Stimulated activated CD4-positive, alpha-beta T cell treated with anti-CD3 and anti-CD28 coated beads, Interleukin-1b, Interleukin-23, amount 100 ng/mL, for 24 hours (primary cell): ENCODE data around the gene CORO2B.

Experiments
- DNase-seq, 4 experiments: peaks; one replicate each; pipeline ENCODE4 v3.0.0-alpha.2; 2020; ENCODE audit warnings: low read depth in 4 of 4, low spot score in 1 of 4

Gene CORO2B

GRCh38 chr15:68578980-68579935 is at the start of gene CORO2B:
Gene CORO2B (plus strand): TSS chr15:68578993. CDS start chr15:68579263, 270 bp downstream.
- DNase-seq: no peak

DNA sequence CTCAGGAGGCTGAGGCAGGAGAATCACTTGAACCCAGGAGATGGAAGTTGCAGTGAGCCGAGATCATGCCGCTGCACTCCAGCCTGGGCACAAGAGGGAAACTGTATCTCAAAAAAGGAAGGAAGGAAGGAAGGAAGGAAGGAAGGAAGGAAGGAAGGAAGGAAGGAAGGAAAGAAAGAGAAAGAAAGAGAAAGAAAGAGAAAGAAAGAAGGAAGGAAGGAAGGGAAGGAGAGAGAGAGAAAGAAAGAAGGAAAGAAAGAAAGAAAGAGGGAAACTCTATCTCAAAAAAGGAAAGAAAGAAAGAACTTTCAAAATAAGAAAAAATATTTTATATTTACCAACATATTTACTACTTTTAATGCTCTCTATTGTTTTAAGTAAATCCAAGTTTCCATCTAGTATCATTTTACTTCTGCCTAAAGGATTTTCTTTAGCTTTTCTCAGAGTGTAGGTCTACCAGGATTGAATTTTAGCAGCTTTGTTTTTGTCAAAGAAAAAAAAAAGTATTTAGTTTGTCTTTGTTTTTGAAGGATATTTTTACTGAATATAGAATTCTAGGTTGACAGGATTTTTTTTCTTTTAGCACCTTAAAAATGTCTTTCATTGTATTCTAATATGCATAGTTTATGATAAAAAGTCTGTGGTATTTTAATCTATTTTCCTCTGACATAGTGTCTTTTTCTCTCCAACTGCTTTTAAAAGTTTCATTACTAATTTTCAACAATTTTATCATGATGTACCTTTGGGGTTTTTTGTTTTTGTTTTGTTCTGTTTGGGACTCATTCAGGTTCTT is 47.2 kb upstream of the CORO2B start:
- DNase-seq: no peak

GRCh38 chr15:68536331-68537095 is 42.3 kb upstream of the CORO2B start:
- DNase-seq: no peak

DNA sequence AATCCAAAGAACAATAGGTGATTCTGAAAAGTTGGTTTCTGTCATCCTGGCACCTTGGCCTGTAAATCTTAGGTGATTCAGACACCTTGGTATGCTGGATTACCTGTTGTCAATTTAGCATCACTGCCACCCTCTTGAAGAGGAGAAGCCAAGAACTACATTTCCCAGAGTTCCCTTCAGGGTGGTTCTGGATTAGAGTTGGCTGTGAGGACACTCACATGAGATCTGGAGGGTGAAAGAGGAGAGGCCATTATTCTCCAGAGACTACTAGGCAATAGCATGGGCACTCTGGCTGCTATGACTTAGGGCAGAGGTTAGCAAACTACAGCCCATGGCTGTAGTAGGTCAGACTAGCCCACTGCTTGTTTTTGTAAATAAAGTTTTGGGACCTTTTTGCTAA is 41.7 kb upstream of the CORO2B start:
- DNase-seq: no peak

- no peak for DNase-seq
Measured at GRCh38 chr15:68537506-68537905, 41.3 kb upstream of the CORO2B start.

DNA sequence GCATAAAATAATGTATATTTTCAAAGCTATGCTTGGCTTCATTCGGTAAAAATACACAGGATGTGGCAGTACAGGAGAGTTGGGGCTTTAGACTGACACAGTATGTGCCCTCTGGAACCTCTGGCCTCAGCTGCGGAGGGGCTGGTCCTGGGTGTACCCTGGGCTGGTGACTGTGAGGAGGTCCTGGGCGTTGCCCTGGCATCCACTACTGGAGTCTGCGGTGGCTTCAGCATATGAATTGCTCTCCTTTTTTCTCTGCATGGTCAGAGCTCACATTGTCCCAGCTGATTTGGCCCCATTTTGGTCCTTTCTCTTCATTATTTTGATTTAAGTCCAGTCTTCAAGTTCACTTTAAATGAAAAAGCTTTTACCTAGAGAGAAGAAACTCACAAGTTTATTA is 40.5 kb upstream of the CORO2B start:
- DNase-seq: no peak

- DNase-seq: no peak
Measured at GRCh38 chr15:68541743-68542142, 37.0 kb upstream of the CORO2B start.

DNA sequence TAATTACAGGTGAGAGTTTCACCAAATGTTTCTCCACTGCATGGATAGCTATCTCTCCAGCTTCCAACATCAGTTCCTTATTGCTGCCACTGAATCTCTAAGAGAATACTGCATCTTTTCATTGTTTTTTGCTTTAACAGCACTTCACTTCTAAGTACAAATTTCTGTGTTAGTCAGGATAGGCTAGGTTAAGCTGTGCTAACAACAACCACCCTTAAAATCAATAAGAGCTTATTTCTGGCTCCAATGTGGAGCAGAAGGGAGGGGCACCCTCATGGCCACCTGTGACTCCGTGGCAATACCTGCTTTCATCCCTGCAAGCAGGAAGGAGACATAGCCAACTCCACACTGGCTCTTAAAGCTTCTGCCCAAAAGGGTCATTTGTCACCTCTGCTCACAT is 36.4 kb upstream of the CORO2B start:
- no peak for DNase-seq

- DNase-seq: no peak
Measured at GRCh38 chr15:68542771-68543164, 36.0 kb upstream of the CORO2B start.

DNA sequence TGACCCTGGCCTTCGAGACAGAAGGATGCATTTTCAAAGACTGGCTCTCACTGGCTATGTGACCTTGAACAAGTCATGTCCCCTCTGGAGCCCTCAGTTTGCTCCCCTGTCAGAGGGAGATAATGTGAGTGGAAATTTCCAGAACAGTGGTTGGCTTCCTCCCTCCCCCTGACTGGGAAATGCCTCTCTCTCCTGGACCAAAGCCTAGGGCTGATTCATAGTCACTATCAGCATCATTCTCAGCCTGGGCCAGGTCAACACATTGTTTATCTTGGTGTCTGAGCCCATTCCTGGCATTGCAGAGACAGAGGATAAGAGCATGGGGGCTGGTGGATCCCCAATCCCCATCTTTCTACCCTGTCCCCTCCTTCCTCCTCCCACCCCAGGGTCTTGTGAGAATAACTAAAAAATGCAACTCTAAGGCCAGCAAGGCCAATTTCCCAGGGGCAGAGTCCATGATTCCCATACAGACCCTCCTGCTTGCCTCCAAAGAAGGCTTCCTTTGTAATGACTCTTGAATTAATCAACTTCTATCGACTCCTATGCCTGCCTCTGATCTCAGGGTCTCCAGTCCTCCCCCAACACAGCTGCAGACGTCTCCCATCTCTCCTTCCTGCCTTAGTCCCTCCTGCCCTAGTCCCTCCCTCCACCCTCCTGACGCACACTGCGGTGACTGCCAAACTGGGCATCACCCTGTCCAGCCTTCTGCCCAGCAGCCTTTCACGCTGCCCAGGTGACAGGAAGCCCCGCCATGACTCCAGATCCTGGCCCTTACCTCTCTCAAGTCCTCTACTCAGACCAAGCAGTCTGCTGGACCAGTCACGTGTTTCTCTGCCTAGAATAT is 35.4 kb upstream of the CORO2B start:
- DNase-seq: no peak

- DNase-seq: no peak
Measured at GRCh38 chr15:68546318-68546717, 32.5 kb upstream of the CORO2B start.

GRCh38 chr15:68548364-68548763 is 30.4 kb upstream of the CORO2B start:
- no peak for DNase-seq

DNA sequence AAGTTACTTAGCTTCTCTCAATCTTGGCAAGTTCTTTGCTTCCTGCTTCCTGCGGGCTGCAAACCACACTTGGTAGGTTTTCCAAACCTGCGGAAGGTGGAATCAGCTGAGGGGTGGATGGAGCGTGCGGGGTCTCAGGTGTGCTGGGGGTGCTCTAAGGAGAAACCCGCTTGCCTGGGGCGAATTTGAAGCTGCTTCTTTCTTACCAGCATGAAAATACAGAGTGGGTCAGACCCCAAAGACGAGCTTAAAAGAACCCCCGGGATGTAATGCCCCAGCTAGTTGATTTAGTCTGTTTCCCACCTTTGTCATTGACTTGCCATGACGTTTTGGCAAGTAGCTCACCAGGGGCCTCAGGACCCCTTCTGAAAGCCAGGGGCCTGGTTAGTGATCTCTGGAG is 28.8 kb upstream of the CORO2B start:
- no peak for DNase-seq

GRCh38 chr15:68550498-68551295 is 28.1 kb upstream of the CORO2B start:
- DNase-seq: peak; percentile 54 to 80 (median 61)

GRCh38 chr15:68551296-68551635 is 27.5 kb upstream of the CORO2B start:
- no peak for DNase-seq

GRCh38 chr15:68552344-68552743 is 26.4 kb upstream of the CORO2B start:
- DNase-seq: no peak

- DNase-seq: no peak
Measured at GRCh38 chr15:68552773-68553172, 26.0 kb upstream of the CORO2B start.

DNA sequence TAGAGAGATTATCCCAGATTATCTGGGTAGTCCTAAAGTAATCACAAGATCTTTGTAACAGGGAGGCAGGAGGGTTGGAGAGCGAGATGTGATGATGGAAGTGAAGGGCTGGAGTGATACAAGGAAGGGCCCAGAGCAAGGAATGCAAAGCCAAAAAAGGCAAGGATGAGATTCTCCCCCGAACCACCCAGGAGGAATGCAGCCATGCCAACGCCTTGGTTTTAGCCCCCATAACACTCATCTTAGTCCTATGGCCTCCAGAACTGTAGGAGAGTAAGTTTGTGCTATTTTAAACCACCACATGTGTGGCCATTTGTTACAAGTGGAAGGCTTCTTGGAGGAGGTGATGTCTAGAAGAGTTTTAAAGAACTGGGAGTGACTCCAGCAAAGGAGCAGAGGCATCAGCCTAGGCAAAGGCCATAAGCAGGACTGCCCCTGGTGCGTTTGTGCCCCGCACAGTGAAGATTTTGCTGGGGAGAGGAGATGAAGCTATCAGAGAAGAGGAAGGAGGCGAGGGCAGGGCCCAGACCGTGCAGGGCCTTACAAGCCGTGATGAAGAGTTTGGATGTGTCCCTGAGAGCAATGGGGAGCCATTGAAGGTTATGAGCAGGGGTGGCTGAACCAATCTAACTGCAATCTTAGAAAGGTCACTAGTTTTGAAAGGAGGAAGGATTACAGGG is 25.3 kb upstream of the CORO2B start:
- DNase-seq: no peak
